ENCODE measurements around the gene EBF3.
"Not testable (repeated sequence)": the region's sequence is repeated elsewhere in the genome, so short reads cannot be mapped to it uniquely, and the experiment has no call there.

Gene EBF3

DNA sequence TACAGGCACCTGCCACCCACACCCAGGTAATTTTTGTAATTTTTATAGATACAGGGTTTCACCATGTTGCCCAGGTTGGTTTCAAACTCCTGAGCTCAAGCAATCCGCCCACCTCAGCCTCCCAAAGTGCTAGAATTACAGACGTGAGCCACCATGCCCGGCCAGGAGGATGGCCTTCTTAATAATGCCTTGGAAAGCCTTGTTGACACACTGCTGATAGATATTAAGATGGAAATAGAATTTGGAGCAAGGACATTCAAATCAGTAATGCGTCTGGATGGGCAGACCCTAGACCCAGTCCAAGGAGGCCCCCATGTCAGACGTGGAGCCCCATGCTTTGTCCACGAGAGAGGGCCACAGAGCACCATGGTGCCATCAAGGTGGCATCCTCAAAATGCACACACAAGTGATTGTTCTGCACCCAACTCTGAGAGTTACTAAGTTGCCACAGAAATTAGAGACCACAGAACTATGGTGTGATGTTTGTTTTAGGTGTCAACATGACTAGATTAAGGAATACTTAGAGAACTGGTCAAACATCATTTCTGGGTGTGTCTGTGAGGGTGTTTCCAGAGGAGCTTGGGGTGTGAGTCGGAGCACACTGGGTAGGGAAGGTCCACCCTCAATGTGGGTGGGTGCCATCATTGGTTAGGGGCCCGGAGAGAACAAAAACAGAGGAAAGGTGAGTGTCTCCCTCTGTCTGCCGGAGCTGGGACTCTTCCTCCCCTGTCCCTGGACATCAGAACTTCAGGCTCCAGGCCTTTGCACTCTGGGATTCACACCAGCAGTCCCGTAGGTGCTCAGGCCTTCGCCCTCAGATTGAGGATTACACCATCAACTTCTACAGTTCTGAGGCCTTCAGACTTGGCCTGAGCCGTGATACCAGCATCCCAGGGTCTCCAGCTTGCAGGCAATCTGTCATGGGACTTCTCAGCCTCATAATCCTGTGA lies 34.5 kb downstream of the EBF3 start:
- DNase-seq (ENCODE audit: low read depth), result no peak

DNA sequence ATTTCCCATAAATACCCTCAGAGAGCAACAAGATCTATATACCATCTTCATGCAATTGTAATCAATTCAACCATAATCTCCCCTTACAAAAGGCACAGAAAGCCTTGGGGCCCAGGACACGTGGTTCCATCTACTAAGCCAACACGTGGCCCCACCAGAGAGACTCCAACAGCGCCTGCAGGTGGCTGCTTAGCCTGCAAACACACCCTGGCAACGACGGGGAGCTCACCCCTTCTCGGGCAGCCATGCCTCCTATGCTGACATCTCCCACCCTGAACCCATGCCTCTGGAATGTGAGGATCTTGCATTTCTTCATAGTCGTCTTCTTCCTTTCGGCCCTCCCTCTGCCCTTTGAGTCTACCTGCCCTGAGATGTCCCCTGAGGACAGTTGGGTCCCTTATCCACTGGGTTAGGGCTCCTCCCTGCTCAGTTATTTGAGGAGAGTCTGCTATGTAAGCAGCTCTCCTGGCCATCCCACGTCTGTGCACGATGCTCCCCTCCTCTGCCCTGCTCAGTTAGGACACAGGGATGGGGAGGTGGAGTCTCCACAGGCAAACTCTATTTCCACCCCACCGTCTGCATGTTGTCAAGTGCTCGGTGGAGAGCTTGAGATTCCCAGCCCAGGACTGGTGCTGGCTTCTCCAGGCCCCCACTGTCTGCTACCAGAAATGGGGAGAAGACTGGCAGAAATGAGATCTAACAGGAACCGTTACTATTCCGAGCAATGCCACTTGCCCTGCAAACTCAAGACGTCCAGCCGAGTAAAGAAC lies 36.5 kb downstream of the EBF3 start:
- no peak for DNase-seq (ENCODE audit: low read depth)

DNA sequence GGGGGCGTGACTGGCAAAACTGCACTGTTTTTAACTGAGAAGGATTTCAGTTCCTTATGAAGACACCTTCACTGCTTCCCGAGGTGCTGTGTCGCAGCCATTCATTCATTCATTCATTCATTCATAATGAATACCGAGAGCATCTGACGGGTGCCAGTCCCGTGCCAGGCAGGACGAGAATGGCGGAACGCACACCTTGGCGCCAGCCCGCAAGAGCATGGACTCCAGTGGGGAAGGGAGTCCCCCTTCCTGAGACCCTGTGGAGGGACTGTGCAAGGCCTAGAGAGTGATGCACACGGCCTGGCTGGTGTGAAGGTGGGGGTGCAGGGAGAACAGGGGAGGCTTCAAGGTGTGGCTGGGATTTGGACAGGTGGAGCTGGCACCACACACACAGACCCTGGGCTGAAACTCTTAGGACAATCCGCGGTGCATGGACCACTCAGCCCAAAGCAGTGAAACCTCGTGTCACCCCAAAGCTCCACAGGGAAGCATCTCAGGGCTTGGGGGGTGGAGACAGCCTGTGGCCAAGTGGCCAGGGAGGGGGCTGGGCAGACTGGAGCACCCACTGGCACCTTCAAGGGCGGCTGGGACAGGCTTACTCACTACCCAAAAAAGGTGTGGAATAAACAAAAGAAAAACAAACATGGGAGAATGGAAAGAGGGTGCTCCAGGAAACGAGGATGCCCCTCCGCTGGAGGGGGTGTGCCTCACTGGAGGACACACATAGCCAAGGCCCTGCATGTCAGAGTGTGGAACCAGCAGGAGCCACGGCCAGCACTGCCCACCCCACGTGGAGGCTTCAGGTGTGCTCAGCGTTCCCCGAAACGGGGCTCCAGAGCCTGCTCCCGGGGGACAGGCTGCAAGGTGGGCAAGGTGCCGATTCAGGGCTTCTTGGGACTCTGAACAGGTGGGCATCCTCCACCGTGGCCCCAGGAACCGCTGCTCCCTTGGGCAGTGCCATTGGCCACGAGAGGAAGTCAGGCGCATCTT lies 37.7 kb downstream of the EBF3 start:
- no peak for DNase-seq (ENCODE audit: low read depth)

DNA sequence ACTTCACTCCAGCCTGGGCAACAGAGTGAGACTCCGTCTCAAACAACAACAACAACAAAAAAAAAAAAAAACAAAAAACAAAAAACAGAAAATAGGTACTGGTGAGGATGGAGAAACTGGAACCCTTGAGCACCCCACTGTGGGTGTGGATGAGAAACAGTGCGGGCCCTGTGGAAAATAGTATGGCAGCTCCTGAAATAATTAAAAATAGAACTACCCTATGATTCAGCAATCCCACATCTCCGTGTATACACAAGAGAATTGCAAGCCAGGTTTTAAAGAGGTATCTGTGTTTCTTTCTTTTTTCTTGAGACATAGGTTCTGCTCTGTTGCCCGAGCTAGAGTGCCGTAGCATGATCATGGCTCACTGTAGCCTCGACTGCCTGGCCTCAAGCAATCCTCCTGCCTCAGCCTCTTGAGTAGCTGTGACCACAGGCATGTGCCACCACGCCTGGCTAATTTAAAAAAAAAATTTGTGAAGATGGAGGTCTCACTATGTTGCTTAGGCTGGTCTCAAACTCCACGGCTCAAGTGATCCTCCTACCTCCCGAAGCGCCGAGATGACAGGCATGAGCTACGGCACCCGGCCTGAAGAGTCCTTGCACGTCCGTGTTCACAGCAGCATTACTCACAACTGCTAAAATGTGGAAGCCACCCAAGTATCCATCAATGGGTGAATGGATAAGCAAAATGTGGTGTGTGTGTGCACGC lies 39.5 kb downstream of the EBF3 start:
- DNase-seq (ENCODE audit: low read depth), result no peak

DNA sequence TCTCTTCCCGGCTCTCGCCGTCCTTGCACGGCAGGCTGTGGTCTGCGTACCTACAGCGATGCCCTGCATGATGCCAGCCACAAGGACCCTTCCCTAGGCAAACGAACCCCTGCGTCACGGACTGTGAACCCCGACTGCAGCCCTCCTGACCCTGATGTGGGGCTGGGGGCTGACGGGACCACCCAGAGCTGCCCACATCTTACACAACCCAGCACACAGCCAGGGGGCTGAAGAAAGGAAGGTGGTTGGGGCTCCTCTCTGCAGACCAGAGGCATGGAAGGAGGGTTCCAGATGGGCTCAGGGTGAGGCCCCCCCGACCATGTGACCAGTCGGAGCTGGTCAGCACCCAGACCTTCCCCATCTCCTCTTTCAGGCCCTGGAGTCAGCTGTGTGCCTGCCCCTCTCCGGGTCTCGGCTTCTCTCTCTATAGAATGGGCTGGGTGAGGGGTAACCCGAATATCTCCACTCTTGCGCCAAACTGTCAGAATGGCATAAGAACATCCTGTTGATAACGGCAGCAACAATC lies 41.4 kb downstream of the EBF3 start:
- no peak for DNase-seq (ENCODE audit: low read depth)

DNA sequence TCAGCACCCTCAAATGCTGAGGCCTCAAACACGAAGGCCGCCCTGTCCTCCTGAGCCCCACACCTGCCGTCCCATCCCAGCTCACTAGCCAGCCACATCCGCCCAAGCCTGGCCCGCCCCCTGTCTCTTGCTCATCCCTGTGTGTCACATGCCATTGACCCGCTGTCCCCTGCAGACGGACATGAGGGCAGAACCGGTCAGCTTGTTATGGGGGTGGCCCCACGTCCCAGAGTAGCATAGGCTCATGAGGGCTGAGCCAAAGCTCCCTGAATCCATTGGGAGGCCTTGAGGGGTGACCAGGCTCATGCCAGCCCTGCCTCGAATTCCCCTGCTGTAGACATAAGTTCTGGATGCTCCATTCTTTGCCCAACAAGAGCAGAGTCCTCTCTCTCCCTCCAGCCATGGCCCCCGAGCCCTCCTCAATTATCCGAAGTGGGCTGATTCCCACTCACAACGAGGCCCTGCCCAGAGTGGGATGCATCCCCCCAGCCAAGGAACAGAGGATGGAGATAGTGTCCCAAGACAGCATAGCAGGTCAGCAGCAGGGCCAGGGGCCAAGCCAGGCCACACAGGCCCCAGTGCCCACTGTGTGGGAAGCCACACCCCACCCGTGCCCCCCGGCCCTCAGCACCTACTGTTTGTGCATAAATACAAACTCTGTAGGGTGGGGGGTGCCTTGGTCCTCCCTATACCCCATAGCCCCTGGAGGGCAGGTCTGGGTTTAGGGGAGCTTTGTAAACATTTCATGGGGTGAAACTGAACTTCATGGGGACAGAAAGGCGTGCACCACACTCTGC lies 42.1 kb downstream of the EBF3 start:
- DNase-seq (ENCODE audit: low read depth), result no peak

DNA sequence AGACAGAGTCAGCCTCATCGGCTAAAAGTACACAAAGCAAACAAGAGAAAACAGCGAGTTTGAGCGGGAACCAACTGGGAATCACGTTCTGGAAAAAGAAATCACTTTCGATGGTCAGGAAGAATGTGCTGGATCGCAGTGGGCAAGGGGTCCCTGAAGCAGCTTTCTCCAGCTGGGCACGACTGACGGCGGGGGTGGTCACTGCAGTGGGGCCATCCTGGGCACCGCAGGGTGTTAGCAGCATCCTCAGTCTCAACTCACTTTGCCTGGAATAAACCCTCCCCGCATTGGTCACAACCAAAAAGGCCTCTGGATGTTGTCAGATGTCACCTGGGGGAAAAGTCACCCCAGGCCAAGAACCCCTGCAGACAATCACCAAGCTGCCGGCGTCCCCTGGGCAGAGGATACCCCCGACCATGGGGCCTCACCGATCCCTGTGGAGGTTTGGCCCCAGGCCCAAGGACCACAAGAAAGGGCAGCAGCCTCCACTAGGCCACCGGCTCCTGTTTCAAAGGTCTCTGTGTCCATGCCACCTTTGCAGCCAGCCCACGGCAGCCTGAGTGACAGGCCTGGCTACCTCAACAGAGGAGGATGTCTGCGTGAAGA lies 42.9 kb downstream of the EBF3 start:
- DNase-seq (ENCODE audit: low read depth), result no peak

DNA sequence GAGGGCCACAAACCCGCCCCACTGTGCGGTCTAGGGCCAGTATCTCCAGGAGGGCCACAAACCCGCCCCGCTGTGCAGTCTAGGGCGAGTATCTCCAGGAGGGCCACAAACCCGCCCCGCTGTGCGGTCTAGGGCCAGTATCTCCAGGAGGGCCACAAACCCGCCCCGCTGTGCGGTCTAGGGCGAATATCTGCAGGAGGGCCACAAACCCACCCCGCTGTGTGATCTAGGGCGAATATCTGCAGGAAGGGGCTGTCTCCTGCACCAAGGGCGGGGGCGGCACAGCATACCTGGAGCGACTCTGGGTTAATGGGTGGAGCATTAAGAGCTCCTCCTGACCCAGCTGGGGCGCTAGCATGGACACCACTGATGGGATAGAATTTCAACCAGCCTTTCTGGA lies 43.9 kb downstream of the EBF3 start:
- not testable (repeated sequence) for DNase-seq (ENCODE audit: low read depth)

DNA sequence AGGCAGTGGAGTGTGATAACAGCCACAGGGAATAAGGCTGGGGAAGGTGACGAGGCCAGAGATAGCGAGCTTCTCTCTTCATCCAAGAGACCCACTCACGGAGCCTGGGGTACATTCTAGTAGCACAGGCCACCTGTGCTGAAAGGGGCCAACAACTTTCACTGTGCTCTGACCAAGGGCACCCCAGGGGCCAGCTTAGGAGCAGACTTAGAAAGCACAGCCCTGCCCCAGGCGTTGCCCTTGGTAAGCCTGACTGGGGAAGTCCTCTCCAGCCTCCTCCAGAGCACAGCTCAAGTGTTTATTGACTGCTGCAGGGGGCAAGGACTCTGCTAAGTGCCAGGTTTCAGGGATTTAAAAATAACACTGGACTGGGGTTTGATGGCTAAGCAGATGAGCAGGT lies 44.7 kb downstream of the EBF3 start:
- no peak for DNase-seq (ENCODE audit: low read depth)

DNA sequence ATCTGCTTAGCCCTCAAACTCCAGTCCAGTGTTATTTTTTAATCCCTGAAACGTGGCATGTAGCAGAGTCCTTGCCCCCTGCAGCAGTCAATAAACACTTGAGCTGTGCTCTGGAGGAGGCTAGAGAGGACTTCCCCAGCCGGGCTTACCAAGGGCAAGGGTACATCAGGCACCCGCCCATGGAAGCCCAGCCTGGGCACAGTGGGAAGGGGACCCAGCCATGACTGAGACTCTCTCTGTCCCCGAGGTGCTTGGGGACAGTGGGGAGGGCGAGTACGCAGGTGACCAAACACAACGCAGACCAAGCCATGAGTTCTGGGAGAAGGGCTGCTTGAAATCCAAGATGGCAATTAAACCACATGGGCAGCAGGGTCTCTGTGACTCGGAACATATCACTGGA lies 45.2 kb downstream of the EBF3 start:
- no peak for DNase-seq (ENCODE audit: low read depth)

DNA sequence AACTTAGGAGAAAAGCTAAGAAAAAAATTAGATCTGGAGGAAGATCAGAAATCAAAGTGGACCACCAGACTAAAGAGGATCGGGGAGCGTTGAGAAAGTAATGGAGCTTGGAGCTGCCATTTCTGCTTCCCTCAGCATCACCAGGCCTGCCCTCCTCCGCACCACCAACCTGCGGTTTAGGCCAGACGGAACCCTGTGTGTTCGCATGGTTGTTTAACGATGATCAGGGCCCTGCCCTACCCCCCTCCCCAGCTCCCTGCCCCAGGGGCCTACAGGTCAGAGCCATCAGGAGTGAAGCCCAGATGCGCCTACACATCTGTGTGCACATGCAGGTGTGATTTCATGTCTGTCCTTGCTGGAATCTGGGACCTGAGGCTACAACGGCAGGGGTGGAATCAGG lies 45.7 kb downstream of the EBF3 start:
- no peak for DNase-seq (ENCODE audit: low read depth)

DNA sequence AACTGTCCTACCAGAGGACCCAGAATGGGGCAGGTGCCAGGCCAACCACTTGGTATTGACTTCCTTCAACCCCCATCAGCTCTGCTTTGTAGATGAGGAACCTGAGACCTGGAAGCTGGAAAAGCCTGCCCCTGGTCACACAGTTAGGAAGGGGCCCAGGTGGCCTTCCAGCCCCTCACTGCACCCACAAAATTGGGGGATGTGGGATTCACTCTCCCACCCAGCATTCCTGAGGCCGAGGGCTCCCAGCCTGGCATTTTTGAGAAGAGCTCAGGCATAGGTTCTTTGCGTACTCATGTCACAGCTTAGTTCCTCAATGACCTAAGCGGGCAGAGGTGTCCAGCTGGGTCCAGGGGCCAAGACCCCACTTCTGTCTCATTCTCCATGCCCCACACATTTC lies 46.1 kb downstream of the EBF3 start:
- DNase-seq (ENCODE audit: low read depth), result no peak

DNA sequence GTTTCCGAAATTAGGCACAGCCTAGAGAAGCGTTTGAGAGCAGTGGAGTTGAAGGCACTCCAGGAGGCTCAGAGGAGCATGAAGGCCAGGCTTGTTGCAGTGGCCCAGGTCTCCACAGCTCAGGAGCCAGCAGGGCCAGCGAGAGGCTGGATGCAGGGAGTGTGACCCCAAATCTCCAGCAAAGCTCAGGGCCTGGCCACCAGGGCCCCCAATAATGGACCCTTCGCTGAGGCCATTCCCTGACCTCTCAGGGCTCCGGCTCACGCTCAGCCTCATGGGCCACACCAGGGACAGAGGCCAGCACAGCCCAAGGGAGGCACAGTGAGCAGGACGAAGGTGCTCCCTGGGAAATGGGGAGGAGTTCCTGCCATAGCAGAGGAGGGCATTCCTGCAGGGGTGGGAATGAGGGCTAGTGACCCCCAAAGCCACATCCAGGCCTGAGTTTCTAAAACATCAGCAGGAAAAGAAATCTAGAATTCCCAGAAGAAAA lies 47.5 kb downstream of the EBF3 start:
- no peak for DNase-seq (ENCODE audit: low read depth)

DNA sequence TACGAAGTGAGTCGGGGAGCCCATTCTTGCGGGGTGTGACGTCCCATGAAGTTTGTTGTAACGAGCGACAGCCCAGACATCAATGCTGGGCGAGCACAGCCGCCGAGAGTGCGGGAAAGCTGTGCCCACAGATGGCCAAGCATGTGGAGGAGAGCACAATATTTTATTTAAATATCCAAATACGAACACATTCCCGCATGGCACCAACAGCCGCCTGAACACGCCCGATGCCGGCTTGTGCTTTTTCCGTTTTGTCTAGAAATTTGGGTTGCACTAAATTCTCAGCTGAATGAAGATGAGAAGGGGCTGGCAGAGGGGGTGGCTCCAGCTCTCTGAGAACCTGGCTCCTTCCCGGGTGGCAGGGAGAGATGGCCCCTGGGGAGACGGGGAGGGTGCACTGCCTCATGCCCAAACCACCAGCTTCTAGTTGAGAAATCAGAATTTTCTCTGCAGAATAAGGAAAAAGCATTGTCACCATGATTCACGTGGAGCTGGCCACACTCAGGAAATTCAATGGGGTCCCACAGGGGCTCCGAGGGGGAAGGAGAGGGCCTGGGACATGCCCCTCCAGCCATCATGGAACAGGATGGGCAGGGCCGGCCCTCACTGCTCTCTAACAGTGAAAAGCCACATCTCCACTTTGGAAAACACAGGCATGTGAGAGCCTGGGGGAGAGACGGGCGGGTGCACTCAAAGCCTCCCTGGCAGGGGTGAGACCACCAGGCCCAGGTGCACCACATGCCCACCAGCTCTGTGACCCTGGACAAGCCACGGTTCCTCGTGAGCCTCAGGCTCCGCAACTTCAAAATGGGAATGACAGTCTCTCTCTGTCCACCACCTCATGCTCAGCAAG lies 48.3 kb downstream of the EBF3 start:
- no peak for DNase-seq (ENCODE audit: low read depth)

DNA sequence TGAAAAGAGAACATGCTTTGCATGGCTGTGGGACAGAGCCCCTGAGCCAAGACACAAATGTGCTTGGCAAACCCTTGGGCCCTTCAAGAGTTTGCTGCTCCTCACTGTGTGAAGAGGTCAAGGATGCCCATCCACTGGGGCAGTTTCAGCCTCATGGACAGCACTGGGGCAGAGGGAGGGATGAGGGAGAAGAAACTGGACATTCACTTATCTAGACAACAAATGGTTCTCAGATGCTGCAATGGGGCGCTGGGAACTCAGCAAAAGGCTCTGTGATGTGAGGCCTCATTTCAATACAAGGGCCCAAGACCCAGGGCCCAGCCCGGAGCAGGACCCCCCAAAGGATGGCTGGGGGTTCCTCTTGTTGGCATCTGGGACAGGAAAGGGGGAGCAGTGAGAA lies 49.1 kb downstream of the EBF3 start:
- DNase-seq (ENCODE audit: low read depth), result no peak

DNA sequence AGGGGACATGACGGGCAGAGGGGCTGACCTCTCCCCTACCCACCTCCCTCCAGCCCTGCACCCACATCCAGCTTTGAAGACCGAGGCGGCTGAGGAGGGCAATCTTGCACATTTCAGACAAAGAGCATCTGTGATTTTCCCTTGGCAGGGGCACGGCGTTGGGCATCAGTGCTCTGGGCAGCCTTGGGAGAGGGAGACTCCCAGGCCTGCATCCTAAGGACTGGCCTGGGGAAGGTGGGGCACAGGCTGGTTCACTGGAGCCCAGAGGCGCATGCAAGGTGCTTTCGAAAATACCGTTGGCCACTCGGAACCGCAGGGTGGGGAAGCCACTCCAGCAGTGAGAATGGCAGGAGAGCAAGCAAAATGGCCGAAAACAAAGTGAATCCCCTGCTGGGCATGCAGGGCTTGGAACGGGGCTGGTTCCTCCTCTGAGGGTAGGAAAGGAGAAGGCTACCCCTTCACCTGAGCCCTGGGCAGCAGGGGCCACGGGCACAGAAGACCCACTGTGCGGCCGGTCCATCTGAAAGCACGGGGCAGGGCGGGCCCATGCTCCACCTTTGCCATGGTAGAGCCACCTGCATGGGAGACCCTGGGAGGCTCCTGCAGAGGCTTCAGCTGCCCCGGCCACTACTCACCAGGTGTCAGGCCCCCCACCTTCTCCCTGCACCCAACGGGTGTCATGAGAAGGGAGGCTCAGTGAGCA lies 49.8 kb downstream of the EBF3 start:
- no peak for DNase-seq (ENCODE audit: low read depth)

DNA sequence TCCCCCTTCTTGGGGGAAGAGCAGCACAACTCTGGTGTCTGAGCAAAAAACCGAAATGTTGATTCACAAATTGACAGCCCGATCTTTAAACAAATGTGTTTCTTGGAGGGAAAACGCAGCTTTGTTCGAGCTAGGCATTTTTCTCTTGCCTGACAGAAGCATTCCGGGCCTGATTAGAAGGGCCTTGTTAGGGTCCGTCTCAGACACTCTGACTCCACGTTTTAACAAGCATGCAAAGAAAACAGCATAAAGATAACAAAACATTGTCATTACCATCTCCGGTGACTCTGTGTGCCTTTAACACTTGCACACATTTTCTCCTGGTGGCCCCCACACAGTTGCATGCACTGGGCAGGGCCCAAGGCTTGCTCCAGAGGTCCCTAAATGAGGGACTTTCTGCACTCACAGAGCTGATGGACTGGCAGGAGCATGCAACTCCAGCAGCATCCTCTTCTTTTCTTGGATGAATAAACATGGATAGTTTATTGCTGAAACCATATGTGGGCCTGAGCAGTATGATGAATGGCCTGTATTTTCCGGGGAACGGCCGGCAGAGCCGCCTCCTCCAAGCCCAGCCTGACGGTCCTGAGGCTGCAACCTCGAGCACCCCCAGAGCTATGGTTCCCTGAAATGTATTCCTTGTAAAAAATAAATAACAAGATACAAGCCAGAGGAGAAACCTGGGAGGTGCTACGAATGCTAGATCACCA lies 50.9 kb downstream of the EBF3 start:
- no peak for DNase-seq (ENCODE audit: low read depth)

Measured in fibroblast of the conjunctiva (primary cell).